ENCODE data around the gene CHAT. TPM values are rescaled to one million over a fixed set of nuclear protein-coding genes. Genes with fewer than 3 reads are reported as not detected.

Gene CHAT
- total RNA-seq (not detected in 2 replicates), polyA plus RNA-seq (not detected in 2 replicates), polyA minus RNA-seq (not detected in 2 replicates), Bru-seq, nascent RNA (not detected), BruChase-seq, experiment 1, labeled RNA remaining after a 6-hour chase (not detected), BruChase-seq, experiment 2, labeled RNA remaining after a 2-hour chase (not detected)
- polyA plus RNA-seq (2011; cell fraction: cytosol; rRNA removed) = not detected in 2 replicates
- polyA plus RNA-seq (2011; cell fraction: nucleus; rRNA removed) = not detected in 2 replicates
- polyA plus RNA-seq (2012) = not detected in 2 replicates
- not detected for polyA minus RNA-seq (2011; cell fraction: cytosol; rRNA and poly(A)+ RNA removed)
- polyA minus RNA-seq (2011; cell fraction: nucleus; rRNA and poly(A)+ RNA removed) = not detected in 2 replicates
- long read RNA-seq = 0 reads

GRCh38 chr10:49613882-49614241 lies at the start of gene CHAT:
TSS of gene CHAT (plus strand) at chr10:49614037. CDS start at chr10:49614190, 153 bp downstream.
- H3K4me2 ChIP-seq (ENCODE audit: insufficient read depth, low read length) = no peak within 1 kb of the TSS
- intact Hi-C loops (cut with micrococcal nuclease) = no loop called here

DNA sequence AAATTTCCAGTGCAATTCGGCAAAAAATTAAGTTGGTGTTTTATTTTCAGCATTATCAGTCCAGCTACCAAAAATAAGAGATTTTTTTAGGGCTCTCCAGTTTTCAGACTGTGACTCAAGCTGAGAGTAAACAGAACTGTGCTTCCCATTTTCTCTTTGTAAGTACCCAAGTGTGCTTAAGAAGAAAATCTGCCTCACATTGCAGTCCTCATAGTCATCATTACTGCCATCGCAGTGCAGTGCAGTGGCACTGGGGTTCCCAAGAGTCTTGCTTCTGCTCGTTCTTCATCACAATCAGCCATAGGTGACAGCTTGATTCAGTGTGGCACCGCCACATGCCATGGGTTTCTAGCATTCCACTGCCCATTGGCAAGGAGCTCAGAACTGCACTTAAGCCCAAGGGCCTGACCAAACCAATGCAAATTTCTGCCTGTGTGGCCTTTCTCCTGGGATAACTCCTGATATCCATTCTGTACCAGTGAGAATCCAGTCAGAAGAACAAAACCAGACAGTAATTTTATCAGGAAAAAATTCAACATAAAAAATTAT lies 49.3 kb upstream of the CHAT start:
- BruUV-seq (replicated peaks) = no TSS peak
- FAIRE-seq (no peak), DNase-seq (ENCODE audit: low read depth, low spot score) (no peak)
- H3K36me3 ChIP-seq (ENCODE audit: control insufficient read depth in 2 of 2, extremely low read depth in 1 of 2, insufficient read depth in 2 of 2, low read length in 2 of 2) = no peaks in the 10 kb centered on the region
- intact Hi-C loops (cut with micrococcal nuclease) (no loop called here), dilution Hi-C loops (cut with MboI; ENCODE audit: extremely low pct_ligation_motif_present, low sequenced_read_pairs) (no loop called here)
- H3K4me1 ChIP-seq (ENCODE audit: control insufficient read depth, extremely low read depth, insufficient read depth, low read length) = no peaks in the 10 kb centered on the region
- CTCF ChIA-PET = interaction anchor here (1.1 to 1.4 kb wide), 2 partner anchors 29 to 30 kb away, joined by 5 read pairs; no protein-coding TSS in a partner anchor
- H3K4me3 ChIP-seq (replicated peaks in 1 of 3; ENCODE audit: insufficient read depth in 1 of 3, low read depth in 1 of 3, low read length in 3 of 3) = no peak overlapping the region
- POLR2A ChIA-PET = no interaction called here
- no peak overlapping the region for H3K27ac ChIP-seq (ENCODE audit: insufficient read depth, low read depth, low read length)
- H2AFZ ChIP-seq (ENCODE audit: low read depth, low read length) = no peak overlapping the region
- no peak overlapping the region for H3K4me2 ChIP-seq (ENCODE audit: insufficient read depth, low read length)
- H3K79me2 ChIP-seq (ENCODE audit: control insufficient read depth, insufficient read depth, low read length) = no peaks in the 10 kb centered on the region
- H3K27me3 ChIP-seq (ENCODE audit: control insufficient read depth in 2 of 2, insufficient read depth in 2 of 2, low read length in 2 of 2) = peaks cover 3 to 6% of the 10 kb centered on the region in 2 experiments
- TF ChIP-seq EZH2 (IDR thresholded peaks at IDR 0.05; ENCODE audit: borderline replicate concordance, low read depth, low read length, severe bottlenecking) (no peak), POLR2A (IDR thresholded peaks at IDR 0.05; ENCODE audit: low read depth, low read length) (no peak), MYC (IDR thresholded peaks at IDR 0.05; ENCODE audit: low read depth, low read length) (no peak), POLR2AphosphoS5 (IDR thresholded peaks at IDR 0.05; ENCODE audit: insufficient read depth, low read depth, low read length) (no peak), JUN (IDR thresholded peaks at IDR 0.05; ENCODE audit: borderline replicate concordance, insufficient read depth, insufficient read length, low read depth) (no peak)
- TF ChIP-seq, protein P1, sequence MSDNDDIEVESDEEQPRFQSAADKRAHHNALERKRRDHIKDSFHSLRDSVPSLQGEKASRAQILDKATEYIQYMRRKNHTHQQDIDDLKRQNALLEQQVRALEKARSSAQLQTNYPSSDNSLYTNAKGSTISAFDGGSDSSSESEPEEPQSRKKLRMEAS (IDR thresholded peaks at IDR 0.05; ENCODE audit: insufficient read depth, insufficient read length) = no peak
- TF ChIP-seq, protein P2, sequence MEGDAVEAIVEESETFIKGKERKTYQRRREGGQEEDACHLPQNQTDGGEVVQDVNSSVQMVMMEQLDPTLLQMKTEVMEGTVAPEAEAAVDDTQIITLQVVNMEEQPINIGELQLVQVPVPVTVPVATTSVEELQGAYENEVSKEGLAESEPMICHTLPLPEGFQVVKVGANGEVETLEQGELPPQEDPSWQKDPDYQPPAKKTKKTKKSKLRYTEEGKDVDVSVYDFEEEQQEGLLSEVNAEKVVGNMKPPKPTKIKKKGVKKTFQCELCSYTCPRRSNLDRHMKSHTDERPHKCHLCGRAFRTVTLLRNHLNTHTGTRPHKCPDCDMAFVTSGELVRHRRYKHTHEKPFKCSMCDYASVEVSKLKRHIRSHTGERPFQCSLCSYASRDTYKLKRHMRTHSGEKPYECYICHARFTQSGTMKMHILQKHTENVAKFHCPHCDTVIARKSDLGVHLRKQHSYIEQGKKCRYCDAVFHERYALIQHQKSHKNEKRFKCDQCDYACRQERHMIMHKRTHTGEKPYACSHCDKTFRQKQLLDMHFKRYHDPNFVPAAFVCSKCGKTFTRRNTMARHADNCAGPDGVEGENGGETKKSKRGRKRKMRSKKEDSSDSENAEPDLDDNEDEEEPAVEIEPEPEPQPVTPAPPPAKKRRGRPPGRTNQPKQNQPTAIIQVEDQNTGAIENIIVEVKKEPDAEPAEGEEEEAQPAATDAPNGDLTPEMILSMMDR (IDR thresholded peaks at IDR 0.05; ENCODE audit: extremely low read depth in 1 of 2, insufficient read depth in 1 of 2, low read depth in 1 of 2, low read length in 2 of 2) = no peak
- H4K20me1 ChIP-seq (replicated peaks; ENCODE audit: control insufficient read depth, extremely low read depth, insufficient read depth, low read length) = no peaks in the 10 kb centered on the region
- no peak overlapping the region for H3K9ac ChIP-seq (replicated peaks; ENCODE audit: extremely low read depth, insufficient read depth, low read length)
- H3K9me3 ChIP-seq (replicated peaks; ENCODE audit: control insufficient read depth, insufficient read depth, low read length) = no peaks in the 10 kb centered on the region
- no peaks in the 10 kb centered on the region for H3K9me1 ChIP-seq (replicated peaks; ENCODE audit: control insufficient read depth, extremely low read depth, insufficient read depth, low read length)

More at GRCh38 chr10:49613882-49614241, at the start of gene CHAT:
- Histone ChIP-seq H3K4me1 (ENCODE audit: control insufficient read depth, extremely low read depth, insufficient read depth, low read length) (no peaks in the 10 kb centered on the region), H3K9me1 (replicated peaks; ENCODE audit: control insufficient read depth, extremely low read depth, insufficient read depth, low read length) (no peaks in the 10 kb centered on the region), H3K79me2 (ENCODE audit: control insufficient read depth, insufficient read depth, low read length) (no peaks in the 10 kb centered on the region), H3K9me3 (replicated peaks; ENCODE audit: control insufficient read depth, insufficient read depth, low read length) (no peaks in the 10 kb centered on the region), H3K27me3 (ENCODE audit: control insufficient read depth in 2 of 2, insufficient read depth in 2 of 2, low read length in 2 of 2) (peaks cover 65 to 70% of the 10 kb centered on the region in 2 experiments), H3K9ac (replicated peaks; ENCODE audit: extremely low read depth, insufficient read depth, low read length) (no peak within 1 kb of the TSS), H2AFZ (ENCODE audit: low read depth, low read length) (no peak within 1 kb of the TSS), H3K36me3 (ENCODE audit: control insufficient read depth in 2 of 2, extremely low read depth in 1 of 2, insufficient read depth in 2 of 2, low read length in 2 of 2) (no peaks in the 10 kb centered on the region), H4K20me1 (replicated peaks; ENCODE audit: control insufficient read depth, extremely low read depth, insufficient read depth, low read length) (no peaks in the 10 kb centered on the region), H3K4me3 (replicated peaks in 1 of 3; ENCODE audit: insufficient read depth in 1 of 3, low read depth in 1 of 3, low read length in 3 of 3) (no peak within 1 kb of the TSS), H3K27ac (ENCODE audit: insufficient read depth, low read depth, low read length) (no peak within 1 kb of the TSS)
- CTCF ChIA-PET = no interaction called here
- POLR2A ChIA-PET = no interaction called here
- no peak for DNase-seq (ENCODE audit: low read depth, low spot score)
- dilution Hi-C loops (cut with MboI; ENCODE audit: extremely low pct_ligation_motif_present, low sequenced_read_pairs) = no loop called here
- no peak for TF ChIP-seq FOS (IDR thresholded peaks at IDR 0.05; ENCODE audit: borderline replicate concordance, insufficient read depth, low read length)
- TF ChIP-seq EZH2 (IDR thresholded peaks at IDR 0.05; ENCODE audit: borderline replicate concordance, low read depth, low read length, severe bottlenecking) = peak; percentile 77
- FAIRE-seq = no peak
- BruUV-seq (replicated peaks) = no TSS peak
